HG03469 (cell line): ENCODE results near the gene EHF.

Source experiments
- ATAC-seq: cut with Tn5 transposase; IDR thresholded peaks from one replicate; pipeline ENCODE4 v1.9.1; 2021; ENCODE audit warnings: mild to moderate bottlenecking, moderate library complexity, moderate number of reproducible peaks; ENCODE audit not compliant: unreplicated experiment

EHF gene

GRCh38 chr11:34623463-34623862 is 2.6 kb downstream of the EHF start:
- no peak for ATAC-seq

- no peak for ATAC-seq
Observed at GRCh38 chr11:34624069-34624468, 3.2 kb downstream of the EHF start.

GRCh38 chr11:34625576-34625975 is 4.7 kb downstream of the EHF start:
- no peak for ATAC-seq

- no peak for ATAC-seq
Observed at GRCh38 chr11:34626393-34626792, 5.5 kb downstream of the EHF start.

GRCh38 chr11:34627197-34627596 is 6.3 kb downstream of the EHF start:
- ATAC-seq, result no peak

- no peak for ATAC-seq
Observed at GRCh38 chr11:34629711-34630110, 8.8 kb downstream of the EHF start.

GRCh38 chr11:34630544-34630943 is 9.7 kb downstream of the EHF start:
- ATAC-seq, result no peak

GRCh38 chr11:34631297-34631696 is 10.4 kb downstream of the EHF start:
- ATAC-seq, result no peak

GRCh38 chr11:34631737-34632104 is 10.8 kb downstream of the EHF start:
- no peak for ATAC-seq

GRCh38 chr11:34632105-34632791 is 11.4 kb downstream of the EHF start:
- ATAC-seq, result no peak

GRCh38 chr11:34633640-34633989 is 12.7 kb downstream of the EHF start:
- ATAC-seq, result no peak

- ATAC-seq, result peak; percentile 81
Observed at GRCh38 chr11:34633990-34634693, 13.2 kb downstream of the EHF start.

GRCh38 chr11:34634694-34635062 is 13.8 kb downstream of the EHF start:
- no peak for ATAC-seq

- no peak for ATAC-seq
Observed at GRCh38 chr11:34636127-34636526, 15.2 kb downstream of the EHF start.

- no peak for ATAC-seq
Observed at GRCh38 chr11:34637303-34637702, 16.4 kb downstream of the EHF start.

- no peak for ATAC-seq
Observed at GRCh38 chr11:34638897-34639296, 18.0 kb downstream of the EHF start.

GRCh38 chr11:34639545-34639944 is 18.7 kb downstream of the EHF start:
- ATAC-seq, result no peak

GRCh38 chr11:34640050-34640923 is 19.4 kb downstream of the EHF start:
- no peak for ATAC-seq

GRCh38 chr11:34640924-34641275 is 20.0 kb downstream of the EHF start:
- ATAC-seq, result no peak

GRCh38 chr11:34641456-34641855 is 20.6 kb downstream of the EHF start:
- no peak for ATAC-seq

GRCh38 chr11:34642001-34642554 is 21.2 kb downstream of the EHF start:
- no peak for ATAC-seq

GRCh38 chr11:34642873-34643272 is 22.0 kb downstream of the EHF start:
- no peak for ATAC-seq
